ENCODE measurements around the gene TRAPPC2B. TPM values are rescaled to one million over a fixed set of nuclear protein-coding genes. Genes with fewer than 3 reads are reported as not detected.

TRAPPC2B gene
- total RNA-seq, 1 experiment from 2014 or later, result 3.9 TPM

GRCh38 chr19:57389730-57390598 lies 26.6 kb downstream of the TRAPPC2B start, which contains the start of gene ZNF548:
Gene ZNF548 (plus strand): TSS chr19:57389854. CDS start chr19:57390100, 246 bp downstream.
- peaks cover 6 to 16% of the 10 kb centered on the region in 2 experiments; a peak in 2 of 4 replicates for H3K4me1 ChIP-seq (ENCODE audit: control insufficient read depth in 1 of 2, insufficient read depth in 2 of 2, low read length in 2 of 2)
- intact Hi-C loops (cut with micrococcal nuclease), result loop anchor here (1.0 kb wide), 1 partner anchor 27 kb away; the partner anchor contains the start of genes TRAPPC2B and ZNF547
- H3K9me3 ChIP-seq (ENCODE audit: control insufficient read depth in 1 of 2, insufficient read depth in 1 of 2, low read depth in 1 of 2, low read length in 2 of 2), result no peaks in the 10 kb centered on the region

More at GRCh38 chr19:57389730-57390598, 26.6 kb downstream of the TRAPPC2B start, which contains the start of gene ZNF548:
- ChIA-PET POLR2A (interaction anchor here (1.0 kb wide), 3 partner anchors 27 to 45 kb away, joined by 3 to 5 read pairs (median 4); partner anchors contain the start of genes TRAPPC2B, ZNF304, ZNF547 and ZNF749), RAD21 (ENCODE audit: low non-redundant PET in 1 of 2, low total read pairs in 2 of 2, uncharacterized antibody in 2 of 2, unreplicated experiment in 2 of 2) (interaction anchor here in 1 of 2 experiments (0.9 kb wide), 1 partner anchor 16 kb away, joined by 7 read pairs; no protein-coding TSS in a partner anchor), CTCF (no interaction called here)
- no peaks in the 10 kb centered on the region for H3K36me3 ChIP-seq (ENCODE audit: control insufficient read depth in 1 of 2, insufficient read depth in 2 of 2, low read length in 2 of 2)
- H3K4me2 ChIP-seq (ENCODE audit: low read length), result peak within 1 kb of the TSS; percentile 90
- BruUV-seq (replicated peaks), result TSS peak; percentile 66
- peaks cover 22% of the 10 kb centered on the region for H3K79me2 ChIP-seq (ENCODE audit: insufficient read depth, low read length)
- peak; percentile 98 for DNase-seq (ENCODE audit: low read depth, low spot score)
- peak; percentile 99 for ATAC-seq
- TF ChIP-seq CBX3 (IDR thresholded peaks at IDR 0.05; ENCODE audit: low read depth) (no peak), FOSL1 (IDR thresholded peaks at IDR 0.05; ENCODE audit: low read depth) (no peak), EZH2 (IDR thresholded peaks at IDR 0.05) (no peak), POLR2A (IDR thresholded peaks at IDR 0.05; ENCODE audit: borderline replicate concordance, extremely low read depth, insufficient read depth, insufficient read length) (peak; percentile 39), ZFX (IDR thresholded peaks at IDR 0.05) (peak; percentile 37), ATF3 (IDR thresholded peaks at IDR 0.05) (no peak), CEBPB (IDR thresholded peaks at IDR 0.05; ENCODE audit: low read depth) (0 out of 2 replicates have a peak, but pooled peaks have one; percentile 48), TCF7L2 (IDR thresholded peaks at IDR 0.05; ENCODE audit: borderline replicate concordance, extremely low read depth, insufficient read depth, insufficient read length) (peak; percentile 42), SP1 (IDR thresholded peaks at IDR 0.05; ENCODE audit: low read depth) (peak; percentile 85), POLR2AphosphoS5 (IDR thresholded peaks at IDR 0.05; ENCODE audit: low read depth, low read length) (no peak), CTCF (IDR thresholded peaks at IDR 0.05 in 2 of 3, conservative IDR thresholded peaks at IDR 0.05 in 1 of 3; ENCODE audit: borderline replicate concordance in 1 of 3, insufficient read depth in 1 of 3, low read depth in 2 of 3, low read length in 2 of 3) (0 out of 6 replicates have a peak, but pooled peaks of 1 of the 3 experiments have one; percentile 11), SRF (IDR thresholded peaks at IDR 0.05; ENCODE audit: low read depth) (no peak), JUND (IDR thresholded peaks at IDR 0.05) (no peak), ZBTB33 (IDR thresholded peaks at IDR 0.05; ENCODE audit: extremely low read depth, insufficient replicate concordance, low read length) (peak; percentile 74), ELF1 (IDR thresholded peaks at IDR 0.05; ENCODE audit: borderline replicate concordance, low read depth) (peak; percentile 79), REST (IDR thresholded peaks at IDR 0.05; ENCODE audit: low read depth) (no peak)
- peak within 1 kb of the TSS; percentile 73 to 85 for H3K4me3 ChIP-seq (replicated peaks in 1 of 2; ENCODE audit: low read depth in 1 of 2, low read length in 2 of 2)
- H3K27ac ChIP-seq (ENCODE audit: low read depth, low read length), result peak within 1 kb of the TSS; percentile 61
- H4K20me1 ChIP-seq (ENCODE audit: insufficient read depth), result no peaks in the 10 kb centered on the region
- peak within 1 kb of the TSS; percentile 69 for H2AFZ ChIP-seq (ENCODE audit: low read depth, low read length, poor library complexity, severe bottlenecking)
- H3K27me3 ChIP-seq (ENCODE audit: insufficient read depth, low read length), result no peaks in the 10 kb centered on the region
- H3K9ac ChIP-seq (ENCODE audit: low read length), result peak within 1 kb of the TSS; percentile 79
- no peaks in the 10 kb centered on the region for H3K9me2 ChIP-seq (ENCODE audit: insufficient read depth)

Measured in HCT116 (cell line).